IMR-90 (cell line): ENCODE data around the gene EEF1G. TPM values are rescaled to one million over a fixed set of nuclear protein-coding genes. Genes with fewer than 3 reads are reported as not detected.

Source experiments
- ATAC-seq: fragments of 200-7000 bp; cut with Tn5 transposase; 2 replicates; pipeline ENCODE4 v1.9.1; 2020; ENCODE audit warnings: low read depth, mild to moderate bottlenecking, moderate library complexity
- BruUV-seq: library from RNA; stranded (reverse); fragments of 400-500 nt; replicated peaks from 2 replicates; lab custom pipeline; 2021; lab: Mats Ljungman, UMichigan
- CTCF ChIA-PET: fragments of 300-600 bp; formaldehyde crosslinking; extraction: SDS; loops from one replicate; lab custom pipeline; 2021; ENCODE audit warnings: antibody characterized with exemption; lab: Yijun Ruan, JAX
- POLR2A ChIA-PET: fragments of 300-600 bp; sonication (Branson Sonifier 250); formaldehyde crosslinking; loops from one replicate; lab custom pipeline; 2022; ENCODE audit warnings: antibody characterized with exemption; ENCODE audit not compliant: unreplicated experiment; lab: Charles Lee
- DNase-seq: peaks from one replicate; pipeline ENCODE4 v3.0.0; 2013
- H2AFZ ChIP-seq: replicated peaks from 2 replicates; pipeline ENCODE3; 2013; ENCODE audit warnings: low read length, mild to moderate bottlenecking; ENCODE audit not compliant: poor library complexity
- H2AK5ac ChIP-seq: 2 replicates; pipeline ENCODE4 v1.6.1; 2013; ENCODE audit warnings: low read depth, low read length, inconsistent platforms
- H2AK9ac ChIP-seq: replicated peaks from 2 replicates; pipeline ENCODE3; 2013; ENCODE audit warnings: mild to moderate bottlenecking, low read depth, low read length, moderate library complexity; ENCODE audit not compliant: poor library complexity
- H2BK120ac ChIP-seq: 2 replicates; pipeline ENCODE4 v1.6.1; 2013; ENCODE audit warnings: low read depth, low read length, inconsistent platforms
- H2BK15ac ChIP-seq: 3 replicates; pipeline ENCODE4 v1.6.1; 2013; ENCODE audit warnings: low read depth, low read length, inconsistent platforms
- H2BK20ac ChIP-seq: 2 replicates; pipeline ENCODE4 v1.6.1; 2013; ENCODE audit warnings: low read depth, mild to moderate bottlenecking, inconsistent platforms, low read length, moderate library complexity
- H2BK5ac ChIP-seq: 2 replicates; pipeline ENCODE4 v1.6.1; 2013; ENCODE audit warnings: mild to moderate bottlenecking, low read depth, low read length, inconsistent platforms; ENCODE audit not compliant: poor library complexity, severe bottlenecking
- H3K14ac ChIP-seq: replicated peaks from 2 replicates; pipeline ENCODE4 v1.6.1; 2013; ENCODE audit warnings: low read depth, low read length, inconsistent platforms
- H3K18ac ChIP-seq: 2 replicates; pipeline ENCODE4 v1.6.1; 2013; ENCODE audit warnings: low read depth, low read length, control low read depth
- H3K23ac ChIP-seq: 2 replicates; pipeline ENCODE4 v1.6.1; 2013; ENCODE audit warnings: low read depth, low read length, inconsistent platforms
- H3K27ac ChIP-seq: 2 replicates; pipeline ENCODE4 v1.5.1; 2013; ENCODE audit warnings: mild to moderate bottlenecking, control low read depth, low read length; ENCODE audit not compliant: insufficient read depth
- H3K27me3 ChIP-seq: 2 replicates; pipeline ENCODE4 v1.6.1; 2013; ENCODE audit warnings: low read length; ENCODE audit not compliant: control insufficient read depth, insufficient read depth
- H3K36me3 ChIP-seq: 2 replicates; pipeline ENCODE4 v1.6.1; 2013; ENCODE audit warnings: low read length, mixed read lengths; ENCODE audit not compliant: control insufficient read depth, insufficient read depth
- H3K4ac ChIP-seq: 2 replicates; pipeline ENCODE4 v1.6.1; 2013; ENCODE audit warnings: low read depth, low read length, inconsistent platforms
- H3K4me1 ChIP-seq: 2 replicates; pipeline ENCODE4 v1.6.1; 2013; ENCODE audit warnings: low read length, mixed read lengths; ENCODE audit not compliant: control insufficient read depth, insufficient read depth
- H3K4me2 ChIP-seq: 2 replicates; pipeline ENCODE4 v1.6.1; 2013; ENCODE audit warnings: low read depth, mild to moderate bottlenecking, control low read depth, low read length, moderate library complexity
- H3K4me3 ChIP-seq: 2 replicates; pipeline ENCODE4 v1.5.1; 2013; ENCODE audit warnings: low read depth, mild to moderate bottlenecking, control low read depth, low read length, moderate library complexity; ENCODE audit not compliant: insufficient read depth
- H3K56ac ChIP-seq: 2 replicates; pipeline ENCODE4 v1.6.1; 2013; ENCODE audit warnings: low read length, inconsistent platforms; ENCODE audit not compliant: insufficient read depth; ENCODE audit errors: extremely low read depth
- H3K79me1 ChIP-seq, 2 experiments: 2 replicates each; pipeline ENCODE4 v1.6.1; 2013; ENCODE audit warnings: low read length in 2 of 2, inconsistent platforms in 1 of 2, low read depth in 1 of 2
- H3K9ac ChIP-seq: 2 replicates; pipeline ENCODE4 v1.6.1; 2013; ENCODE audit warnings: low read depth, low read length, control low read depth
- H3K9me1 ChIP-seq: 2 replicates; pipeline ENCODE4 v1.6.1; 2013; ENCODE audit warnings: low read length, inconsistent platforms; ENCODE audit not compliant: insufficient read depth
- H3K9me3 ChIP-seq: 2 replicates; pipeline ENCODE4 v1.6.1; 2013; ENCODE audit warnings: low read length; ENCODE audit not compliant: control insufficient read depth, insufficient read depth
- H4K20me1 ChIP-seq: 2 replicates; pipeline ENCODE4 v1.6.1; 2013; ENCODE audit warnings: low read length, inconsistent platforms; ENCODE audit not compliant: insufficient read depth
- H4K5ac ChIP-seq: 2 replicates; pipeline ENCODE4 v1.6.1; 2013; ENCODE audit warnings: mild to moderate bottlenecking, low read depth, low read length, control low read depth
- H4K8ac ChIP-seq, 2 experiments: 2 replicates each; pipeline ENCODE4 v1.6.1; 2013; ENCODE audit warnings: low read depth in 2 of 2, low read length in 2 of 2, control low read depth in 1 of 2, inconsistent platforms in 1 of 2
- H4K91ac ChIP-seq: 2 replicates; pipeline ENCODE4 v1.6.1; 2013; ENCODE audit warnings: low read depth, low read length, inconsistent platforms; ENCODE audit not compliant: insufficient read depth
- BHLHE40 ChIP-seq: fragments of 150-350 bp; IDR thresholded peaks from 2 replicates; pipeline ENCODE4 v1.6.1; 2016; ENCODE audit warnings: mild to moderate bottlenecking, low read depth, low read length
- CHD1 ChIP-seq: IDR thresholded peaks from 2 replicates; pipeline ENCODE4 v1.6.1; 2012; ENCODE audit warnings: low read depth, low read length, improper control_type of control experiment
- FOS ChIP-seq: fragments of 150-350 bp; IDR thresholded peaks from 2 replicates; pipeline ENCODE4 v1.6.1; 2016; ENCODE audit warnings: low read depth, low read length
- MAFK ChIP-seq: IDR thresholded peaks from 2 replicates; pipeline ENCODE4 v1.6.1; 2012; ENCODE audit warnings: low read depth, low read length, improper control_type of control experiment
- MAZ ChIP-seq: IDR thresholded peaks from 2 replicates; pipeline ENCODE4 v1.6.1; 2012; ENCODE audit warnings: low read depth, mild to moderate bottlenecking, low read length, improper control_type of control experiment, moderate library complexity, borderline replicate concordance
- MXI1 ChIP-seq: IDR thresholded peaks from 2 replicates; pipeline ENCODE4 v1.6.1; 2012; ENCODE audit warnings: low read depth, mild to moderate bottlenecking, low read length, moderate library complexity, borderline replicate concordance
- NFE2L2 ChIP-seq: fragments of 150-350 bp; IDR thresholded peaks from 2 replicates; pipeline ENCODE4 v1.6.1; 2016; ENCODE audit warnings: low read depth, mild to moderate bottlenecking, low read length
- POLR2A ChIP-seq: IDR thresholded peaks from 2 replicates; pipeline ENCODE4 v1.6.1; 2012; ENCODE audit warnings: mild to moderate bottlenecking, low read depth, low read length
- RAD21 ChIP-seq: IDR thresholded peaks from 2 replicates; pipeline ENCODE4 v1.6.1; 2012; ENCODE audit warnings: low read length, improper control_type of control experiment
- RFX5 ChIP-seq: IDR thresholded peaks from 2 replicates; pipeline ENCODE4 v1.8.0; 2012; ENCODE audit warnings: low read depth, mild to moderate bottlenecking, low read length, moderate library complexity
- WGBS, 2 experiments: methylation state at CpG; one replicate each; pipeline versions ENCODE4 v1.1.5 to v1.1.7; 2013; ENCODE audit warnings: missing lambda C conversion rate in 2 of 2; ENCODE audit not compliant: insufficient read length in 1 of 2; ENCODE audit errors: extremely low coverage in 2 of 2; 5-methylcytosine and 5-hydroxymethylcytosine counted together
- dilution Hi-C: fragments of 300-500 bp; cut with HindIII; formaldehyde crosslinking; loops from one replicate; pipeline ENCODE4 v1.14.3; 2018; ENCODE audit warnings: low sequenced_read_pairs; ENCODE audit not compliant: unreplicated experiment
- in situ Hi-C: fragments of 300-500 bp; cut with MboI; formaldehyde crosslinking; loops from 3 replicates; pipeline ENCODE4 v1.14.3; 2019; ENCODE audit warnings: low sequenced_read_pairs, inconsistent platforms, mixed read lengths
- intact Hi-C: fragments of 100-400 bp; cut with micrococcal nuclease; formaldehyde crosslinking; loops from 2 replicates; pipeline ENCODE4 v1.10.0; 2022
- polyA plus RNA-seq, 3 experiments: library from polyadenylated mRNA; depleted of rRNA; stranded (reverse); fragments of >200 nt; gene quantifications; 2 replicates each; pipeline ENCODE4 v1.2.3, GENCODE V29; 2012; ENCODE audit warnings: low replicate concordance in 1 of 3
- total RNA-seq: library from RNA; depleted of rRNA; stranded (reverse); fragments of >200 nt; gene quantifications from 2 replicates; pipeline ENCODE4 v1.2.3, GENCODE V29; 2012
- TF ChIP-seq, protein P1 (sequence below): fragments of 150-350 bp; IDR thresholded peaks from 2 replicates; pipeline ENCODE4 v1.6.1; 2017; ENCODE audit warnings: mild to moderate bottlenecking, antibody characterized with exemption, low read length, low read depth

Gene EEF1G
- total and polyA plus RNA-seq, 2 of the 4 experiments (the other 2 are of a cell fraction): 1,684 to 1,857 TPM

GRCh38 chr11:62573006-62573591 is 592 bp downstream of the EEF1G start:
- peaks cover 44% of the 10 kb centered on the region for H4K20me1 ChIP-seq
- H3K27me3 ChIP-seq: no peaks in the 10 kb centered on the region
- 1% methylated on average over 20 of the region's 33 CpGs; no CpG with 5 or more reads in 1 of the 2 experiments for WGBS, 2 experiments
- H3K4me2 ChIP-seq: peak overlapping the region; percentile 90
- peak overlapping the region; percentile 95 for H3K4ac ChIP-seq
- H2AFZ ChIP-seq: peak overlapping the region; percentile 79
- peak overlapping the region; percentile 100 for H2AK9ac ChIP-seq
- H2BK5ac ChIP-seq: peak overlapping the region; percentile 83
- H4K91ac ChIP-seq: peak overlapping the region; percentile 62
- TF ChIP-seq MAZ (no peak), FOS (no peak), POLR2A (no peak), MAFK (no peak), MXI1 (no peak), CHD1 (no peak), RFX5 (no peak), BHLHE40 (no peak), RAD21 (no peak), NFE2L2 (no peak)
- TF ChIP-seq, protein P1, sequence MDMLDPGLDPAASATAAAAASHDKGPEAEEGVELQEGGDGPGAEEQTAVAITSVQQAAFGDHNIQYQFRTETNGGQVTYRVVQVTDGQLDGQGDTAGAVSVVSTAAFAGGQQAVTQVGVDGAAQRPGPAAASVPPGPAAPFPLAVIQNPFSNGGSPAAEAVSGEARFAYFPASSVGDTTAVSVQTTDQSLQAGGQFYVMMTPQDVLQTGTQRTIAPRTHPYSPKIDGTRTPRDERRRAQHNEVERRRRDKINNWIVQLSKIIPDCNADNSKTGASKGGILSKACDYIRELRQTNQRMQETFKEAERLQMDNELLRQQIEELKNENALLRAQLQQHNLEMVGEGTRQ: no peak
- peaks cover 18 to 74% of the 10 kb centered on the region in 2 experiments for H3K79me1 ChIP-seq
- peak overlapping the region; percentile 84 for H3K14ac ChIP-seq
- intact Hi-C loops: no loop called here
- peaks cover 11% of the 10 kb centered on the region for H3K9me1 ChIP-seq
- peak overlapping the region; percentile 73 for H3K27ac ChIP-seq
- DNase-seq (no peak), ATAC-seq (no peak; the same call in 1 of the 2 replicates)
- no peak overlapping the region; the same call in 1 of the 2 replicates for H4K5ac ChIP-seq
- H3K4me3 ChIP-seq: peak overlapping the region; percentile 74
- peak overlapping the region; percentile 16 to 81; a peak in 2 of 4 replicates for H4K8ac ChIP-seq
- H2BK15ac ChIP-seq: no peak overlapping the region
- no TSS peak for BruUV-seq
- peak overlapping the region; percentile 2; the same call in 1 of the 2 replicates for H3K18ac ChIP-seq
- peak overlapping the region; percentile 86 for H3K9ac ChIP-seq
- no peaks in the 10 kb centered on the region for H3K9me3 ChIP-seq
- H3K23ac ChIP-seq: peak overlapping the region; percentile 99
- peak overlapping the region; percentile 96 for H2AK5ac ChIP-seq
- H3K4me1 ChIP-seq: peaks cover 12% of the 10 kb centered on the region
- dilution Hi-C loops: no loop called here
- H3K56ac ChIP-seq: peak overlapping the region; percentile 90
- H3K36me3 ChIP-seq: peaks cover 50% of the 10 kb centered on the region
- POLR2A ChIA-PET: interaction anchor here (0.5 to 1.6 kb wide), 12 partner anchors 9 to 136 kb away, joined by 3 to 15 read pairs (median 3); partner anchors contain the start of genes C11orf98, CSKMT, GANAB and LRRN4CL
- no peak overlapping the region for H2BK120ac ChIP-seq
- no peak overlapping the region for H2BK20ac ChIP-seq
- CTCF ChIA-PET: interaction anchor here (1.2 to 1.5 kb wide), 2 partner anchors 13 to 30 kb away, joined by 6 to 8 read pairs; no protein-coding TSS in a partner anchor
- in situ Hi-C loops: no loop called here
